ENCODE data around the gene YWHAH.

DNA sequence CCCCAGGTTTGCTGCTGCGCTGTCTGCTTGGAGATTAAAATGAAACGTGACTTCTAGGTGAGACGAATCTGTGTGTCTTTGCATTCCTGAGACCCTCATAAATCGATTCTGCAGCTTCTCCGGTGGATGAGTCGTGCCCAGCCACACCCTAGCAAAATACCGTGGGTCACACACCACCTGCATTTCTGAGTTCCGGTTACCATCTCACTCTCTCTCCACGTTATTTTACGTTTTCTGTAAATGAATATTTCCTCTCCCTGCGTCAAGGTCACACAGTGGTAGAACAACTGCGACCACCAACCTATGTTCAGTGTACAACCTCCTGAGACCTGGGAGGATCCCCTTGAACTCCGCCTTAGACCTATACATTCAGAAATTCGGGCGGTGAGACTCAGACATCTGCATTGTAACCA is 1.1 kb downstream of the YWHAH start:
- TF ChIP-seq, protein P1, sequence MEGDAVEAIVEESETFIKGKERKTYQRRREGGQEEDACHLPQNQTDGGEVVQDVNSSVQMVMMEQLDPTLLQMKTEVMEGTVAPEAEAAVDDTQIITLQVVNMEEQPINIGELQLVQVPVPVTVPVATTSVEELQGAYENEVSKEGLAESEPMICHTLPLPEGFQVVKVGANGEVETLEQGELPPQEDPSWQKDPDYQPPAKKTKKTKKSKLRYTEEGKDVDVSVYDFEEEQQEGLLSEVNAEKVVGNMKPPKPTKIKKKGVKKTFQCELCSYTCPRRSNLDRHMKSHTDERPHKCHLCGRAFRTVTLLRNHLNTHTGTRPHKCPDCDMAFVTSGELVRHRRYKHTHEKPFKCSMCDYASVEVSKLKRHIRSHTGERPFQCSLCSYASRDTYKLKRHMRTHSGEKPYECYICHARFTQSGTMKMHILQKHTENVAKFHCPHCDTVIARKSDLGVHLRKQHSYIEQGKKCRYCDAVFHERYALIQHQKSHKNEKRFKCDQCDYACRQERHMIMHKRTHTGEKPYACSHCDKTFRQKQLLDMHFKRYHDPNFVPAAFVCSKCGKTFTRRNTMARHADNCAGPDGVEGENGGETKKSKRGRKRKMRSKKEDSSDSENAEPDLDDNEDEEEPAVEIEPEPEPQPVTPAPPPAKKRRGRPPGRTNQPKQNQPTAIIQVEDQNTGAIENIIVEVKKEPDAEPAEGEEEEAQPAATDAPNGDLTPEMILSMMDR (IDR thresholded peaks at IDR 0.05; ENCODE audit: low read depth, low read length): no peak
- TF ChIP-seq POLR2A (IDR thresholded peaks at IDR 0.05; ENCODE audit: extremely low read depth, insufficient read length): no peak
- TF ChIP-seq, protein P2, sequence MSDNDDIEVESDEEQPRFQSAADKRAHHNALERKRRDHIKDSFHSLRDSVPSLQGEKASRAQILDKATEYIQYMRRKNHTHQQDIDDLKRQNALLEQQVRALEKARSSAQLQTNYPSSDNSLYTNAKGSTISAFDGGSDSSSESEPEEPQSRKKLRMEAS (IDR thresholded peaks at IDR 0.05; ENCODE audit: low read depth, low read length): no peak
